Uterus (tissue), 4 donors: ENCODE measurements around the gene ZNF565. TPM values are rescaled to one million over a fixed set of nuclear protein-coding genes. Genes with fewer than 3 reads are reported as not detected.

Source experiments
- DNase-seq, 2 donors: peaks; one replicate each; pipeline ENCODE4 v3.0.0-alpha.2; 2019 to 2020
- H3K27ac ChIP-seq, 2 donors: fragments of 200-600 bp; sonication (generic); 1 replicate in 1 of 2; 2 replicates in 1 of 2; pipeline ENCODE4 v1.5.1; 2016 to 2018
- H3K27me3 ChIP-seq, 2 donors: fragments of 200-600 bp; sonication (generic); one replicate each; pipeline ENCODE4 v1.5.1; 2018 to 2019; ENCODE audit warnings: control low read depth in 1 of 2
- H3K36me3 ChIP-seq, 2 donors: fragments of 200-600 bp; sonication (generic); one replicate each; pipeline ENCODE4 v1.5.1; 2019; ENCODE audit warnings: control low read depth in 1 of 2
- H3K4me1 ChIP-seq, 2 donors: fragments of 200-600 bp; sonication (generic); one replicate each; pipeline ENCODE4 v1.5.1; 2018 to 2019; ENCODE audit warnings: control low read depth in 1 of 2
- H3K4me3 ChIP-seq, 2 donors: fragments of 200-600 bp; sonication (generic); 1 replicate in 1 of 2; 2 replicates in 1 of 2; pipeline ENCODE4 v1.5.1; 2018 to 2019; ENCODE audit warnings: mild to moderate bottlenecking in 1 of 2
- H3K9me3 ChIP-seq, 2 donors: fragments of 200-600 bp; sonication (generic); one replicate each; pipeline ENCODE4 v1.5.1; 2019; ENCODE audit warnings: control low read depth in 1 of 2
- CTCF ChIP-seq, 4 experiments: fragments of 200-600 bp in 2 of 4; fragments of 450-650 bp in 2 of 4; sonication (generic) in 2 of 4; IDR thresholded peaks; one replicate each; pipeline ENCODE4 v1.5.1; 2016 to 2019; ENCODE audit warnings: antibody characterized with exemption in 4 of 4, mild to moderate bottlenecking in 2 of 4, moderate library complexity in 1 of 4
- POLR2A ChIP-seq, 2 donors: fragments of 450-650 bp; IDR thresholded peaks; one replicate each; pipeline ENCODE4 v1.6.1; 2016; ENCODE audit warnings: antibody characterized with exemption in 2 of 2, mild to moderate bottlenecking in 1 of 2, moderate library complexity in 1 of 2
- intact Hi-C: fragments of 100-400 bp; cut with DNase I; formaldehyde crosslinking; loops from one replicate; pipeline ENCODE4 v1.15.1; 2023; ENCODE audit warnings: low total_unique reads
- total RNA-seq, 4 donors: library from RNA; depleted of rRNA in 3 of 4; stranded (reverse); fragments of >200 nt in 3 of 4; gene quantifications; one replicate each; pipeline versions ENCODE4 v1.1.0 to v1.2.4, GENCODE V29; 2014 to 2023
- donor health status: DM: yes; HTN: yes; CAD: no.

ZNF565 gene
- total RNA-seq, 4 donors from 2014 or later: 1.5 to 20.8 (median 6.1) TPM

- Histone ChIP-seq H3K4me1 (no peaks in the 10 kb centered on the region), H3K9me3 (no peaks in the 10 kb centered on the region), H3K4me3 (no peak overlapping the region), H3K36me3 (no peaks in the 10 kb centered on the region), H3K27me3 (no peaks in the 10 kb centered on the region), H3K27ac (no peak overlapping the region)
- no peak for DNase-seq
- no peak for TF ChIP-seq CTCF (IDR thresholded peaks at IDR 0.05)
- intact Hi-C loops: no loop called here
Measured at GRCh38 chr19:36256064-36256463, 41.6 kb upstream of the ZNF565 start.

- intact Hi-C loops: no loop called here
- no peak for DNase-seq
- no peaks in the 10 kb centered on the region for H3K4me1 ChIP-seq
Measured at GRCh38 chr19:36255316-36255715, 40.9 kb upstream of the ZNF565 start.

GRCh38 chr19:36254848-36255247 lies 40.4 kb upstream of the ZNF565 start:
- intact Hi-C loops: no loop called here
- Histone ChIP-seq H3K4me3 (no peak overlapping the region), H3K27ac (no peak overlapping the region), H3K27me3 (no peaks in the 10 kb centered on the region), H3K36me3 (no peaks in the 10 kb centered on the region), H3K4me1 (no peaks in the 10 kb centered on the region), H3K9me3 (no peaks in the 10 kb centered on the region)
- TF ChIP-seq CTCF (IDR thresholded peaks at IDR 0.05): no peak
- no peak for TF ChIP-seq POLR2A (IDR thresholded peaks at IDR 0.05)
- DNase-seq: no peak

More at GRCh38 chr19:36255316-36255715, 40.9 kb upstream of the ZNF565 start:
- TF ChIP-seq CTCF (IDR thresholded peaks at IDR 0.05) (no peak), POLR2A (IDR thresholded peaks at IDR 0.05) (no peak)
- no peaks in the 10 kb centered on the region for H3K9me3 ChIP-seq
- H3K36me3 ChIP-seq: no peaks in the 10 kb centered on the region
- no peaks in the 10 kb centered on the region for H3K27me3 ChIP-seq
- H3K4me3 ChIP-seq: no peak overlapping the region
- H3K27ac ChIP-seq: no peak overlapping the region

GRCh38 chr19:36252047-36252446 lies 37.6 kb upstream of the ZNF565 start:
- intact Hi-C loops: no loop called here
- Histone ChIP-seq H3K36me3 (no peaks in the 10 kb centered on the region), H3K9me3 (no peaks in the 10 kb centered on the region), H3K4me1 (no peaks in the 10 kb centered on the region), H3K4me3 (no peak overlapping the region), H3K27me3 (no peaks in the 10 kb centered on the region), H3K27ac (no peak overlapping the region)
- TF ChIP-seq CTCF (IDR thresholded peaks at IDR 0.05): no peak
- no peak for TF ChIP-seq POLR2A (IDR thresholded peaks at IDR 0.05)
- DNase-seq: no peak

- Histone ChIP-seq H3K9me3 (no peaks in the 10 kb centered on the region), H3K27me3 (no peaks in the 10 kb centered on the region), H3K36me3 (no peaks in the 10 kb centered on the region), H3K4me3 (peak overlapping the region; percentile 16 to 24), H3K27ac (no peak overlapping the region), H3K4me1 (no peaks in the 10 kb centered on the region)
- no peak for DNase-seq
- intact Hi-C loops: no loop called here
- no peak for TF ChIP-seq POLR2A (IDR thresholded peaks at IDR 0.05)
- TF ChIP-seq CTCF (IDR thresholded peaks at IDR 0.05): no peak
Measured at GRCh38 chr19:36246006-36246481, 31.6 kb upstream of the ZNF565 start.
